ENCODE results near the gene ARRDC2.

DNA sequence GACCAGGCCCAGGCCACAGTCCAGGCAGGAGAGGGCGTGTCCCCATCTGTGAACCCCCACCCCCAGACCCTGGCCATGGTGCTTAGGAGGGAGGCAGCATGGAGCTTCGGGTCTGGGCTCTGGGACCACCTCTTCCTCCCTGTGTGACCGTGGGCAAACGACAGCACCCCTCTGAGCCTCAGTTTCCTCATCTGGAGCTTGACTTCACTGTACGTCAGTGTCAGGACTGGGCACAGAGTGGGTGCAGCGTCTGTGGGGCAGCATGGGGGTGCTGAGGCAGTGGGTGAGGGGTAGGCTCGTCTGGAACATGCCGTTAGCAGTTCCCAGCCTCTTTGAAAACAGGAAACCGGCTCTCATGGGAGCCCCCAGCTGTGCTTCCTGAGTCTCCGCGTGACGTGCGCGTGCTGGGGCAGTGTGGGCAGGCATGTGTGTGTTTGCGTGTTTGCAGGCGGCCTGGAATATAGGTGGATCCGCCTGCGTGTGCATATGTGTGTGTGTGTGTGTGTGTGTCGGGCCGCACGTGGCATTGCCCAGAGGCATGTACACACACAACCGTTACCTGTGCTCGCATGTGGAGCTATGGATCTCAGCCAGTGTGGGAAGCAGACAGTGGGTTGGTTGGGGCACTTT is 15.8 kb downstream of the ARRDC2 start:
- TF ChIP-seq, protein P1, sequence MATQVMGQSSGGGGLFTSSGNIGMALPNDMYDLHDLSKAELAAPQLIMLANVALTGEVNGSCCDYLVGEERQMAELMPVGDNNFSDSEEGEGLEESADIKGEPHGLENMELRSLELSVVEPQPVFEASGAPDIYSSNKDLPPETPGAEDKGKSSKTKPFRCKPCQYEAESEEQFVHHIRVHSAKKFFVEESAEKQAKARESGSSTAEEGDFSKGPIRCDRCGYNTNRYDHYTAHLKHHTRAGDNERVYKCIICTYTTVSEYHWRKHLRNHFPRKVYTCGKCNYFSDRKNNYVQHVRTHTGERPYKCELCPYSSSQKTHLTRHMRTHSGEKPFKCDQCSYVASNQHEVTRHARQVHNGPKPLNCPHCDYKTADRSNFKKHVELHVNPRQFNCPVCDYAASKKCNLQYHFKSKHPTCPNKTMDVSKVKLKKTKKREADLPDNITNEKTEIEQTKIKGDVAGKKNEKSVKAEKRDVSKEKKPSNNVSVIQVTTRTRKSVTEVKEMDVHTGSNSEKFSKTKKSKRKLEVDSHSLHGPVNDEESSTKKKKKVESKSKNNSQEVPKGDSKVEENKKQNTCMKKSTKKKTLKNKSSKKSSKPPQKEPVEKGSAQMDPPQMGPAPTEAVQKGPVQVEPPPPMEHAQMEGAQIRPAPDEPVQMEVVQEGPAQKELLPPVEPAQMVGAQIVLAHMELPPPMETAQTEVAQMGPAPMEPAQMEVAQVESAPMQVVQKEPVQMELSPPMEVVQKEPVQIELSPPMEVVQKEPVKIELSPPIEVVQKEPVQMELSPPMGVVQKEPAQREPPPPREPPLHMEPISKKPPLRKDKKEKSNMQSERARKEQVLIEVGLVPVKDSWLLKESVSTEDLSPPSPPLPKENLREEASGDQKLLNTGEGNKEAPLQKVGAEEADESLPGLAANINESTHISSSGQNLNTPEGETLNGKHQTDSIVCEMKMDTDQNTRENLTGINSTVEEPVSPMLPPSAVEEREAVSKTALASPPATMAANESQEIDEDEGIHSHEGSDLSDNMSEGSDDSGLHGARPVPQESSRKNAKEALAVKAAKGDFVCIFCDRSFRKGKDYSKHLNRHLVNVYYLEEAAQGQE (IDR thresholded peaks at IDR 0.05; ENCODE audit: low read depth) = no peak
- no peak for TF ChIP-seq RAD21 (IDR thresholded peaks at IDR 0.05; ENCODE audit: low read depth)
- TF ChIP-seq CEBPB (IDR thresholded peaks at IDR 0.05) = no peak
- no peak for TF ChIP-seq EP300 (IDR thresholded peaks at IDR 0.05; ENCODE audit: borderline replicate concordance)
- TF ChIP-seq NFIC (IDR thresholded peaks at IDR 0.05) = no peak
- TF ChIP-seq, protein P2, sequence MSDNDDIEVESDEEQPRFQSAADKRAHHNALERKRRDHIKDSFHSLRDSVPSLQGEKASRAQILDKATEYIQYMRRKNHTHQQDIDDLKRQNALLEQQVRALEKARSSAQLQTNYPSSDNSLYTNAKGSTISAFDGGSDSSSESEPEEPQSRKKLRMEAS (IDR thresholded peaks at IDR 0.05) = no peak
- TF ChIP-seq YY1 (IDR thresholded peaks at IDR 0.05; ENCODE audit: low read depth) = no peak
- TF ChIP-seq EGR1 (IDR thresholded peaks at IDR 0.05) = no peak
- no peak for TF ChIP-seq ZBTB7A (IDR thresholded peaks at IDR 0.05; ENCODE audit: low read depth)

All from Ishikawa (cell line).